HG03575 (cell line): ENCODE results near the gene VCPKMT.
A peak's percentile ranks its signal among the peaks of the same experiment; 100 is the strongest.

ENCODE experiments used
- ATAC-seq: cut with Tn5 transposase; IDR thresholded peaks from one replicate; pipeline ENCODE4 v1.9.1; 2021; ENCODE audit not compliant: unreplicated experiment, insufficient number of reproducible peaks, low FRiP score; ENCODE audit errors: extremely low read depth

VCPKMT gene

GRCh38 chr14:50070840-50071548 lies 45.4 kb downstream of the VCPKMT start:
- no peak for ATAC-seq

DNA sequence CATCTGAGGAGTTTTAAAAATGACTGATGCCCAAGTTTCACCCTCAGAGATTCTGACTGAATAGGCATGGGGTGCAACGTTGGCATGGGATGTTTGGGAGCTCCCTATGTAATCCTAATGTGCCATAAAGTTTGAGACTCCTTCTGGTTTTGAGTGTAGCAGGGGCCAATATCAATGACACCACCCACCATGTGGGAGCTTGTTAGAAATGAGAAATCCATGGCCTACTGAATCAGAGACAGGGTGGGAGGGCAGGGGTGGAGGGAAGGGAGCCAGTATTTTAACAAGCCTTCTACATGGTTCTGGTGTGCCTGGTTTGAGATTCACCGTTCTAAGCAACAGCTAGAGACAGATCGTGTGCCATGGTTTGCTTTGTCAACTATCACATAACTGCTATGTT lies 46.1 kb downstream of the VCPKMT start:
- ATAC-seq = no peak

DNA sequence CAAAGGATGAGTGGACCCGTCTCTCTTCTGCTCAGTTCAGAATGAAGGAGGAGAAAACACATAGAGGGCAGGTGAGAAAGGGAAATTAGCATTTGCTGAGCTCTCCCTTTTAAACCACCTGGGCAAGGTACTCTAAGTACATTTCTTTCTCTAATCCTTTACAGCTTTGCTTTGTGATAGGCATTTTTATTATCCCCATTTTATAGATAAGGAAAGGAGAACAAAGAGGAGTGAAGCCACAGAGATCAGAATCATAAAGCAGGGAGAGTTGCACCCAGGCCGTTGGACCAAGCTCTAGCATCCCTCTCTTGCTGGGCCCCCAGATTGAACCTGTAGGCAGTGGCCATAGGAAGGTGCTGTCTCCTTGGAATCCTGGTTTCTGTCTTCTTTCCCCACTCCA lies 47.0 kb downstream of the VCPKMT start:
- ATAC-seq = no peak

DNA sequence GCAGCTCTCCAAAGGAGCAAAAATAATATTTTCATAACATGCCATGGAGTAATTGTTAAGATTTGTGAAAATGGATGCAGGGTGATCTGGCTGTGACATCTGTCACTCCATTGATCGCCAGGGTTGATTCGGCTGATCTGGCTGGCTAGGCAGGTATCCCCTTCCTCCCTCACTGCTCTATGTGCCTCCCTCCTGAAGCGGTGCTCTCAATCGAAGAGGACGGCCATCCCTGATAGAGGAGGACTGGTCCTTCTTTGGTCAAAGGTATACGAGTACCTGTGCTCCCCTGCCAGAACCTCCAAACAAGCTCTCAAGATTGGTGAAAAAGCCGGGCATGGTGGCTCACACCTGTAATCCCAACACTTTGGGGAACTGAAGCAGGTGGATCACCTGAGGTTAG lies 47.9 kb downstream of the VCPKMT start:
- ATAC-seq = no peak

DNA sequence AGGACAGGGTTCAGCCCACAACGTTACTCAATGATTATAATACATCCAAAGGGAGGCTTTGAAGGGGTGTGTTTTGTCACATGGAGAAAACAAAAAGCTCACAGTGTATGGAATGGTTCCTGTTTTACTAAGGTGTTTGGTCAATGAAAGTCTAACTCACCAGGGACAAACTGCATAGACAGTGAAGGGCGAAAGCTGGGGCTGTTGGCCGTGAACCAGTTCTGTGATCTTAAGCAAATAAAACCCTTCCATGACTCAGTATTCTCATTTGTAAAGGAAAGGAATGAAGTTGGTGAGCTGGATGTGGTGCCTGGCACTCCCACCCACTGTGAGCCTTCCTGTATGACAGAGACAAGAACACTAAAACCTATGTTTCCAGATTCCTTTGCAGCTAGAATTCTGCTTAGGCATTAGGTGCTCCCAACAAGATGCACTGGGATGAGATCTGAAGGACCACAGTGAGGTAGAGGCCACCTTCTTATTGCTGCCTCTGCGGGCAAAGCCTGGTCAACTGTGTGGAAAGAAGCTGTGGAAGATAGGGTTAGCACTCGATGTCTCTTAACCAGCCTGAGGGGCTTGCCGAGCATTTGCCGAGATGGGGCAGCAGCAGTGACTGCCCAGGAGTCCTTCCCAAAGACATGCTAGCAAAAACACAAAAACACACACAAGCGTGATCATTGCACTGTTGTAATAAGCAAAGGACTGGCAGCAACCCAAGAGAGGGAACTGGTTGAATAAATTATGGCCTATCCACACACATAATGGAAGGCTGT lies 48.5 kb downstream of the VCPKMT start:
- ATAC-seq = no peak

DNA sequence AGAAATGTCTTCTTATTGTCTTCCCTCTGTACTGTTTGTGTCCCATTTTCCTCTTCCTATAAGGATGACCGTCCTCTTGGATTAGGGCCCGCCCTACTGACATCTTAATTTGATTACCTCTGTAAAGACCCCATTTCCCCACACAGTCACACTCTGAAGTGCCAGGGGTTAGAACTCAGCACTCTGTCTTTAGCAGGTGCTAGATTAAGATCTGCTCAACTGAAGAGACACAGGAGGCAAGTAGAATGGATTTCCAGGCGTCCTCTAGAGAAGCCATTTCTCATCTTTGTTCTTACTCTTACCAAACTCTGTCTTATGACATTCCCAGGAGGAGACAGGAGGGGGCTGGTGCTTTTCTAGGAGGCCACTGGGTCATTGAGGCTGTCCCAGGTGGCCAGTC lies 50.8 kb downstream of the VCPKMT start:
- no peak for ATAC-seq

GRCh38 chr14:50064993-50065392 lies 51.4 kb downstream of the VCPKMT start:
- ATAC-seq = peak; percentile 58

- ATAC-seq = no peak
Observed at GRCh38 chr14:50063876-50064420, 52.4 kb downstream of the VCPKMT start.

DNA sequence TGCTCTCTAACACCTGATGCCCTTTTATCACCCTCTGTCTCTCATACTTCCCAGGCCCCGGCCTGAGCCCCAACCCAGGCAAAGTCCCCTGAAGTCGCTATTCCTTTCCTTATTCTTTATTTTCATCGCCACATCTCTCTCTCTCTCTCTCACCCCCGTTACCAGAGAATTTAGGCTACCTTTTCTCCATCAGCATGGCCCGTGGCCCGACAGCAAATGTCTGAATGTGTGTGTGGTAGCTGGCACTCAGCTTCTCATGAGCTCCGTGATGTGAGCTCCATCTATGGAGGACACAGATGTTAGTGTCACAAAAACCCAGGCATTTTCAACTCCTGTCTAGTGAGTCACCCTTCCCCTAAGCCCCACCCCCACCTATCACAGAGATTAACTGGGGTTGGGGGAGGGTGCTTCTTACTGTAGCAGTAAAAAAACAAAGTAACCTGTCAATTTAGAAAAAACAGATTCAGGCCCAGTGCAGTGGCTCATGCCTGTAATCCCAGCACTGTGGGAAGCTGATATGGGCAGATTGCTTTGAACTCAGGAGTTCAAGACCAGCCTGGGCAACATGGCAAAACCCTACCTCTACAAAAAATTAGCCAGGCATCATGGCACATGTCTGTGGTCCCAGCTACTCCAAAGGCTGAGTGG lies 53.8 kb downstream of the VCPKMT start:
- ATAC-seq = no peak

DNA sequence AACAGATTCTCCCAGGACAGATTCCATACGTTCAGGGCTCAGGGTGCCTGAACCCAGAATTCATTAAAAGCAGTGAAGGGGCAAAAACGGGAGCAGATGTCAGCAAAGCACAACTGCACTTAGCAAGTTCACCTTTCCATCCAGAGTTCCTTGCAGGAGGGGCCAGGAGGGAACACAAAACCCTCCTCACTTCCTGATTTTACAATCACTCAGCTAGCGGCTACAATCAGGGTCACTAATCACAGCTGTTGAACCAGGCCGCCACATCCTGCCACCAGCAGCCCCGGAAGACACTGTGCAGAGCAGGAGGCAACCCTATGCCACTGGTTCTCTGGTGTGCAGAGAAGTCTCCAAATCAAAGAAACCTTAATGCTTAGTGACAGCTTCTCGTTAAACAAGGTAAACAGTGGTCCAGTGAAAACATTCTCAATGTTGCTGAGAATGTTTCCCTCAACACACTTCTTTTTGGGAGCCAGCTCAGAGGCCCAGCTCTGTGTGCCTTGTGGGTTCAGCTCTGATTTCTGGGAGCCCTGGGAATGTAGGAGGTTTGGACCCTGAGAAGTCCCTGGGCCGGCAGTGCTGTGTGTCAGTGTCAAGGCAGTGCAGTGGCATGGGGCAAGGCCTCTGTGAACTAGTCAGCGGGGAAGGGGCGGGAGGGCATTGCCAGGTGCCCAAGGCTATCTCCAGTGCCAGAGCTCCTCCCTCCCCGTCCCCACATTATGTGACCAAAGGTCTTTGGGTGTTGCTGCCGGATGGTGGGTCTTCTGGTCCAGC lies 54.5 kb downstream of the VCPKMT start:
- ATAC-seq = peak; percentile 23

DNA sequence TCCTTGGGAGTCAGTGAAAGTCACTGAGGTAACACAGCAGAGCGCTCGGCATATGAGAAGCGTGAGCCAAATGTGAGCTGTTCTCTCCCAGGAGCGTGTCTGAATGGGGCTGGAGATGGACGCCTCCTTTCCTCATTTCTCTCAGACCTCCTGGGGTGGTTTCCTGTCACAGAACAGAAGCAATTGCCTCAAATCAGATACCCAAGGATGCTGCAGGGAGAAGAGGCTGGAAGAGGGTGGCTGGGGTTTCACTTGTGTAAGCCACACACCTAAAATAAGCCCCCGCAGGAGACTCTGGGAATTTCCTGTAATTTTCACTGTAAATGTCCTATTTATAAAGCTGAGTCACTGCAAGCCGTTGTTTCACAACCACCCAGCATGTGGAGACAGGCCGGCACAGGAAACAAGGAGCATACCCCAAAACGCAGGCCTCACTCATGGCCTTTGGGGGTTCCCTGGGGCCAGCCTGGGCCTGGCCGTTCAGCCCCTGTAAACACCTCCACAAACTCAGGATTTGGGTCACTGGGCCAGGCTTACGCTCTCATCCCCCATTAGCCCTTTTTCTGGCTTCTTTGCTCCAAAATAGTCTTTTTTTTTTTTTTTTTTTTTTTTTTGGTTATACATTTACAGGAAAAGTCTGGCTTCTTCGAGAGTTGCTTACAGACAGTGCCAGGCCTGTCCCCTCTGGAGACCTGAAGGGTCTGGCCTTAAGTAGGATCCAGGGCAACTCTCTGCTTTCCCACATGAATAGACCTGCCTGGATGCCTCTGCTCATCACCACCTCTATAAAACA lies 55.3 kb downstream of the VCPKMT start:
- ATAC-seq = no peak

GRCh38 chr14:50059763-50060616 lies 56.4 kb downstream of the VCPKMT start:
- no peak for ATAC-seq
